ENCODE measurements around the gene IGF2R.
A peak's percentile ranks its signal among the peaks of the same experiment; 100 is the strongest.

The IGF2R gene

GRCh38 chr6:160071805-160072690 lies 103.2 kb downstream of the IGF2R start:
- no peak overlapping the region for H3K27ac ChIP-seq
- peak; percentile 62 for TF ChIP-seq CTCF (conservative IDR thresholded peaks at IDR 0.05)

GRCh38 chr6:160073272-160073671 lies 104.4 kb downstream of the IGF2R start:
- no peak for TF ChIP-seq CTCF (conservative IDR thresholded peaks at IDR 0.05)
- H3K27ac ChIP-seq: no peak overlapping the region

- H3K27ac ChIP-seq: no peak overlapping the region
- TF ChIP-seq CTCF (conservative IDR thresholded peaks at IDR 0.05): no peak
Measured at GRCh38 chr6:160076009-160076408, 107.1 kb downstream of the IGF2R start.

- H3K27ac ChIP-seq: no peak overlapping the region
- TF ChIP-seq CTCF (conservative IDR thresholded peaks at IDR 0.05): no peak
Measured at GRCh38 chr6:160077024-160077423, 108.1 kb downstream of the IGF2R start.

GRCh38 chr6:160077526-160077925 lies 108.6 kb downstream of the IGF2R start:
- H3K27ac ChIP-seq: no peak overlapping the region
- no peak for TF ChIP-seq CTCF (conservative IDR thresholded peaks at IDR 0.05)

GRCh38 chr6:160078883-160079685 lies 110.2 kb downstream of the IGF2R start:
- TF ChIP-seq CTCF (conservative IDR thresholded peaks at IDR 0.05): no peak

GRCh38 chr6:160079686-160080043 lies 110.8 kb downstream of the IGF2R start:
- no peak overlapping the region for H3K27ac ChIP-seq
- no peak for TF ChIP-seq CTCF (conservative IDR thresholded peaks at IDR 0.05)

More at GRCh38 chr6:160078883-160079685, 110.2 kb downstream of the IGF2R start:
- no peak overlapping the region for H3K27ac ChIP-seq
